Suppressor macrophage treated with lipopolysaccharide for 4 hours (primary cell): ENCODE measurements around the gene OPN4.

Experiments
- DNase-seq: peaks from one replicate; pipeline ENCODE4 v3.0.0-alpha.2; 2020

OPN4 gene

GRCh38 chr10:86662186-86663045 lies 8.1 kb downstream of the OPN4 start:
- DNase-seq, result no peak

- no peak for DNase-seq
Observed at GRCh38 chr10:86663046-86663345, 8.6 kb downstream of the OPN4 start.

- no peak for DNase-seq
Observed at GRCh38 chr10:86663576-86664339, 9.4 kb downstream of the OPN4 start.

- DNase-seq, result no peak
Observed at GRCh38 chr10:86664341-86665217, 10.2 kb downstream of the OPN4 start.

- no peak for DNase-seq
Observed at GRCh38 chr10:86665218-86665607, 10.9 kb downstream of the OPN4 start.

GRCh38 chr10:86665868-86666267 lies 11.5 kb downstream of the OPN4 start:
- no peak for DNase-seq

- DNase-seq, result no peak
Observed at GRCh38 chr10:86666538-86666937, 12.2 kb downstream of the OPN4 start.

- no peak for DNase-seq
Observed at GRCh38 chr10:86667421-86668181, 13.3 kb downstream of the OPN4 start.

GRCh38 chr10:86668297-86669165 lies 14.2 kb downstream of the OPN4 start, which contains the start of gene LDB3:
Gene LDB3 (plus strand): TSS chr10:86668511. CDS start chr10:86668692, 181 bp downstream.
- DNase-seq, result no peak

GRCh38 chr10:86670290-86670811 lies 16.0 kb downstream of the OPN4 start:
- DNase-seq, result no peak

- no peak for DNase-seq
Observed at GRCh38 chr10:86670876-86671275, 16.5 kb downstream of the OPN4 start.

- DNase-seq, result no peak
Observed at GRCh38 chr10:86671419-86671818, 17.1 kb downstream of the OPN4 start.

GRCh38 chr10:86671985-86672710 lies 17.8 kb downstream of the OPN4 start:
- DNase-seq, result no peak

- DNase-seq, result no peak
Observed at GRCh38 chr10:86673216-86673826, 19.0 kb downstream of the OPN4 start.

- DNase-seq, result no peak
Observed at GRCh38 chr10:86673827-86674581, 19.7 kb downstream of the OPN4 start.

- no peak for DNase-seq
Observed at GRCh38 chr10:86674912-86675311, 20.6 kb downstream of the OPN4 start.

GRCh38 chr10:86677374-86677773 lies 23.0 kb downstream of the OPN4 start:
- DNase-seq, result no peak

GRCh38 chr10:86678999-86679792 lies 24.8 kb downstream of the OPN4 start:
- DNase-seq, result peak; percentile 55
